ENCODE results near the gene TMEM256. TPM values are rescaled to one million over a fixed set of nuclear protein-coding genes. Genes with fewer than 3 reads are reported as not detected.

TMEM256 gene
- total RNA-seq, 1 experiment from 2014 or later = 52.0 TPM

- Histone ChIP-seq H3K9me3 (no peaks in the 10 kb centered on the region), H3K27me3 (no peaks in the 10 kb centered on the region), H3K4me3 (peak overlapping the region; percentile 57), H3K36me3 (no peaks in the 10 kb centered on the region; the same call in 1 of the 2 replicates)
- DNase-seq = no peak
Observed at GRCh38 chr17:7403727-7403976, 245 bp downstream of the TMEM256 start.

- no peaks in the 10 kb centered on the region for H3K36me3 ChIP-seq
- peak overlapping the region; percentile 57 for H3K4me3 ChIP-seq
- H3K9me3 ChIP-seq = no peaks in the 10 kb centered on the region
- no peak for DNase-seq
- no peaks in the 10 kb centered on the region for H3K27me3 ChIP-seq
Observed at GRCh38 chr17:7403043-7403726, 712 bp downstream of the TMEM256 start.

- Histone ChIP-seq H3K27me3 (no peaks in the 10 kb centered on the region), H3K4me3 (no peak overlapping the region), H3K9me3 (no peaks in the 10 kb centered on the region), H3K36me3 (no peaks in the 10 kb centered on the region)
- DNase-seq = no peak
Observed at GRCh38 chr17:7398612-7399011, 5.3 kb downstream of the TMEM256 start.

GRCh38 chr17:7396147-7396546 lies 7.8 kb downstream of the TMEM256 start:
- Histone ChIP-seq H3K4me3 (no peak overlapping the region), H3K36me3 (no peaks in the 10 kb centered on the region), H3K27me3 (no peaks in the 10 kb centered on the region), H3K9me3 (no peaks in the 10 kb centered on the region)
- DNase-seq = no peak

GRCh38 chr17:7394452-7395191 lies 9.3 kb downstream of the TMEM256 start, which contains the start of gene PLSCR3:
TSS of gene PLSCR3 (minus strand) at chr17:7394525. CDS start at chr17:7394110, 415 bp downstream.
- H3K4me3 ChIP-seq = peak within 1 kb of the TSS; percentile 67
- H3K36me3 ChIP-seq = no peaks in the 10 kb centered on the region
- DNase-seq = peak; percentile 87
- no peaks in the 10 kb centered on the region for H3K9me3 ChIP-seq
- no peaks in the 10 kb centered on the region for H3K27me3 ChIP-seq

GRCh38 chr17:7393613-7394451 lies 10.1 kb downstream of the TMEM256 start:
- Histone ChIP-seq H3K36me3 (no peaks in the 10 kb centered on the region), H3K9me3 (no peaks in the 10 kb centered on the region), H3K4me3 (peak overlapping the region; percentile 67), H3K27me3 (no peaks in the 10 kb centered on the region)
- DNase-seq = no peak

GRCh38 chr17:7392696-7393612 lies 10.9 kb downstream of the TMEM256 start:
- H3K27me3 ChIP-seq = no peaks in the 10 kb centered on the region
- H3K4me3 ChIP-seq = peak overlapping the region; percentile 67
- no peak for DNase-seq
- H3K9me3 ChIP-seq = no peaks in the 10 kb centered on the region
- no peaks in the 10 kb centered on the region for H3K36me3 ChIP-seq

GRCh38 chr17:7391307-7391706 lies 12.6 kb downstream of the TMEM256 start:
- no peak for DNase-seq
- no peaks in the 10 kb centered on the region for H3K9me3 ChIP-seq

GRCh38 chr17:7389924-7390910 lies 13.7 kb downstream of the TMEM256 start:
- no peaks in the 10 kb centered on the region for H3K27me3 ChIP-seq
- no peak overlapping the region for H3K4me3 ChIP-seq
- no peaks in the 10 kb centered on the region for H3K9me3 ChIP-seq
- H3K36me3 ChIP-seq = no peaks in the 10 kb centered on the region
- DNase-seq = no peak

More at GRCh38 chr17:7391307-7391706, 12.6 kb downstream of the TMEM256 start:
- Histone ChIP-seq H3K27me3 (no peaks in the 10 kb centered on the region), H3K36me3 (no peaks in the 10 kb centered on the region), H3K4me3 (no peak overlapping the region)

GRCh38 chr17:7388856-7389255 lies 15.0 kb downstream of the TMEM256 start:
- Histone ChIP-seq H3K9me3 (no peaks in the 10 kb centered on the region), H3K27me3 (no peaks in the 10 kb centered on the region), H3K36me3 (no peaks in the 10 kb centered on the region), H3K4me3 (no peak overlapping the region)
- no peak for DNase-seq

GRCh38 chr17:7384489-7385081 lies 19.3 kb downstream of the TMEM256 start:
- no peaks in the 10 kb centered on the region for H3K27me3 ChIP-seq
- no peak for DNase-seq
- H3K36me3 ChIP-seq = no peaks in the 10 kb centered on the region
- no peak overlapping the region for H3K4me3 ChIP-seq
- H3K9me3 ChIP-seq = no peaks in the 10 kb centered on the region

- Histone ChIP-seq H3K36me3 (no peaks in the 10 kb centered on the region), H3K27me3 (no peaks in the 10 kb centered on the region), H3K9me3 (no peaks in the 10 kb centered on the region), H3K4me3 (no peak overlapping the region)
- DNase-seq = no peak
Observed at GRCh38 chr17:7383742-7384488, 20.0 kb downstream of the TMEM256 start.

GRCh38 chr17:7383371-7383741 lies 20.5 kb downstream of the TMEM256 start:
- no peak overlapping the region for H3K4me3 ChIP-seq
- no peak for DNase-seq
- H3K36me3 ChIP-seq = no peaks in the 10 kb centered on the region
- no peaks in the 10 kb centered on the region for H3K9me3 ChIP-seq
- H3K27me3 ChIP-seq = no peaks in the 10 kb centered on the region

- H3K9me3 ChIP-seq = no peaks in the 10 kb centered on the region
- H3K4me3 ChIP-seq = no peak overlapping the region
- H3K36me3 ChIP-seq = no peaks in the 10 kb centered on the region
- DNase-seq = no peak
- H3K27me3 ChIP-seq = no peaks in the 10 kb centered on the region
Observed at GRCh38 chr17:7382901-7383300, 21.0 kb downstream of the TMEM256 start.

Data from MG63 (cell line).